Measurements from ENCODE around the gene SH2D2A. TPM values are rescaled to one million over a fixed set of nuclear protein-coding genes. Genes with fewer than 3 reads are reported as not detected.

The SH2D2A gene
- total RNA-seq, 1 donor from 2014 or later: 2.3 TPM

GRCh38 chr1:156862997-156863599 lies 46.5 kb upstream of the SH2D2A start:
- Mint-ChIP-seq H3K36me3 (ENCODE audit: low read depth) (no peaks in the 10 kb centered on the region), H3K4me1 (peaks cover 14% of the 10 kb centered on the region), H3K9me3 (no peaks in the 10 kb centered on the region), H3K4me3 (no peak overlapping the region), H3K27me3 (peaks cover 55% of the 10 kb centered on the region), H3K27ac (no peak overlapping the region)
- DNase-seq (no peak), ATAC-seq (ENCODE audit: low read depth) (no peak)
- TF ChIP-seq, protein P1, sequence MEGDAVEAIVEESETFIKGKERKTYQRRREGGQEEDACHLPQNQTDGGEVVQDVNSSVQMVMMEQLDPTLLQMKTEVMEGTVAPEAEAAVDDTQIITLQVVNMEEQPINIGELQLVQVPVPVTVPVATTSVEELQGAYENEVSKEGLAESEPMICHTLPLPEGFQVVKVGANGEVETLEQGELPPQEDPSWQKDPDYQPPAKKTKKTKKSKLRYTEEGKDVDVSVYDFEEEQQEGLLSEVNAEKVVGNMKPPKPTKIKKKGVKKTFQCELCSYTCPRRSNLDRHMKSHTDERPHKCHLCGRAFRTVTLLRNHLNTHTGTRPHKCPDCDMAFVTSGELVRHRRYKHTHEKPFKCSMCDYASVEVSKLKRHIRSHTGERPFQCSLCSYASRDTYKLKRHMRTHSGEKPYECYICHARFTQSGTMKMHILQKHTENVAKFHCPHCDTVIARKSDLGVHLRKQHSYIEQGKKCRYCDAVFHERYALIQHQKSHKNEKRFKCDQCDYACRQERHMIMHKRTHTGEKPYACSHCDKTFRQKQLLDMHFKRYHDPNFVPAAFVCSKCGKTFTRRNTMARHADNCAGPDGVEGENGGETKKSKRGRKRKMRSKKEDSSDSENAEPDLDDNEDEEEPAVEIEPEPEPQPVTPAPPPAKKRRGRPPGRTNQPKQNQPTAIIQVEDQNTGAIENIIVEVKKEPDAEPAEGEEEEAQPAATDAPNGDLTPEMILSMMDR (IDR thresholded peaks at IDR 0.05): no peak
- ChIA-PET CTCF (interaction anchor here (3.8 to 4.0 kb wide), 2 partner anchors 25 to 174 kb away, joined by 22 to 66 read pairs; no protein-coding TSS in a partner anchor), POLR2A (no interaction called here)
- intact Hi-C loops (cut with micrococcal nuclease): no loop called here

DNA sequence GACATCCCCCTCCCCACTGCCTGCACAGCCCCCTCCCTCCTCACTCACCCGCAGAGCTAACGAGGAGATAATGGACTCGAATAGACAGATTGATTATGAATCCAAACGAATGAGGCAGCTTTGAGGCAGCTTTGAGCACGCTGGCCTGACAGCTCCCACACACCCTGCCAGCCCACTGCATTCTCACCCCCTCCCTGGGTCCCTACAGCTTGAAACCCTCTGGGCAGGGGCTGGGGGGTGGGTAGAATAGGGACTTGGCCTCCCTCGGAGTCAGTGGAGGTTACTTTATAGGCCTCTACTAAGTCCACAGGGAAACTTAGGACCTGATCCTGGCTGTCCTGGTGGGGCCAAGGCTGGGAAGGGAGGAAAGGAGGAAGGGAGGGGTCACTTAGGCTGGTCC lies 45.9 kb upstream of the SH2D2A start:
- H3K4me1 Mint-ChIP-seq: peaks cover 14% of the 10 kb centered on the region
- CTCF ChIA-PET: interaction anchor here (3.8 to 4.0 kb wide), 2 partner anchors 24 to 173 kb away, joined by 22 to 66 read pairs; no protein-coding TSS in a partner anchor
- TF ChIP-seq, protein P1 (IDR thresholded peaks at IDR 0.05): no peak
- no peak overlapping the region for H3K4me3 Mint-ChIP-seq
- DNase-seq: no peak
- no peak overlapping the region for H3K27ac Mint-ChIP-seq
- no peak for ATAC-seq (ENCODE audit: low read depth)
- H3K27me3 Mint-ChIP-seq: peaks cover 55% of the 10 kb centered on the region
- intact Hi-C loops (cut with micrococcal nuclease): no loop called here
- POLR2A ChIA-PET: no interaction called here
- no peaks in the 10 kb centered on the region for H3K36me3 Mint-ChIP-seq (ENCODE audit: low read depth)
- no peaks in the 10 kb centered on the region for H3K9me3 Mint-ChIP-seq

GRCh38 chr1:156860628-156861423 lies 44.2 kb upstream of the SH2D2A start, which contains the start of gene NTRK1:
Gene NTRK1 (plus strand): TSS chr1:156860865. CDS start chr1:156860935, 70 bp downstream.
- intact Hi-C loops (cut with micrococcal nuclease): loop anchor here (1.0 kb wide), 4 partner anchors 48 to 172 kb away; no protein-coding TSS in a partner anchor
- peak; percentile 76 for ATAC-seq (ENCODE audit: low read depth)
- Mint-ChIP-seq H3K4me1 (peaks cover 14% of the 10 kb centered on the region), H3K4me3 (peak within 1 kb of the TSS; percentile 65), H3K9me3 (no peaks in the 10 kb centered on the region), H3K27ac (no peak within 1 kb of the TSS), H3K27me3 (peaks cover 54% of the 10 kb centered on the region), H3K36me3 (ENCODE audit: low read depth) (no peaks in the 10 kb centered on the region)
- TF ChIP-seq, protein P1 (IDR thresholded peaks at IDR 0.05): no peak
- ChIA-PET CTCF (interaction anchor here (0.6 to 5.0 kb wide), 16 partner anchors 10 to 475 kb away, joined by 3 to 66 read pairs (median 6); no protein-coding TSS in a partner anchor), POLR2A (interaction anchor here (0.5 to 1.7 kb wide), 5 partner anchors 38 to 404 kb away, joined by 3 to 17 read pairs (median 3); no protein-coding TSS in a partner anchor)
- peak; percentile 27 for DNase-seq

GRCh38 chr1:156860113-156860627 lies 43.5 kb upstream of the SH2D2A start:
- DNase-seq: peak; percentile 46
- ChIA-PET CTCF (interaction anchor here (0.6 to 5.0 kb wide), 15 partner anchors 11 to 475 kb away, joined by 3 to 66 read pairs (median 6); no protein-coding TSS in a partner anchor), POLR2A (interaction anchor here (0.6 to 1.7 kb wide), 4 partner anchors 64 to 170 kb away, joined by 3 to 17 read pairs (median 4); no protein-coding TSS in a partner anchor)
- Mint-ChIP-seq H3K4me1 (peaks cover 14% of the 10 kb centered on the region), H3K36me3 (ENCODE audit: low read depth) (no peaks in the 10 kb centered on the region), H3K9me3 (no peaks in the 10 kb centered on the region), H3K4me3 (peak overlapping the region; percentile 65), H3K27ac (no peak overlapping the region), H3K27me3 (peaks cover 50% of the 10 kb centered on the region)
- intact Hi-C loops (cut with micrococcal nuclease): loop anchor here (1.0 kb wide), 4 partner anchors 47 to 171 kb away; no protein-coding TSS in a partner anchor
- TF ChIP-seq, protein P1 (IDR thresholded peaks at IDR 0.05): no peak
- peak; percentile 69 for ATAC-seq (ENCODE audit: low read depth)
